ENCODE data around the gene PLA2R1. TPM values are rescaled to one million over a fixed set of nuclear protein-coding genes. Genes with fewer than 3 reads are reported as not detected.

PLA2R1 gene
- total and polyA plus RNA-seq, 2 donors (not counting 1 experiment from before 2014, with no cell fraction given) = 8.0 to 8.3 TPM

GRCh38 chr2:159995038-159995437 is 67.4 kb downstream of the PLA2R1 start:
- no peaks in the 10 kb centered on the region for H3K79me2 ChIP-seq (ENCODE audit: control insufficient read depth, insufficient read depth, low read length)
- DNase-seq (ENCODE audit: low read depth in 2 of 2) = no peak
- H3K9me3 ChIP-seq (ENCODE audit: control insufficient read depth, insufficient read depth, low read depth, low read length) = no peaks in the 10 kb centered on the region
- TF ChIP-seq EZH2 (IDR thresholded peaks at IDR 0.05; ENCODE audit: low read length, missing control alignments) (no peak), CTCF (conservative IDR thresholded peaks at IDR 0.05 in 1 of 2, IDR thresholded peaks at IDR 0.05 in 1 of 2; ENCODE audit: low read depth in 1 of 2, low read length in 2 of 2) (no peak)
- H2AFZ ChIP-seq (ENCODE audit: low read length) = no peak overlapping the region
- no peaks in the 10 kb centered on the region for H3K27me3 ChIP-seq (ENCODE audit: control insufficient read depth, insufficient read depth, low read length)
- H4K20me1 ChIP-seq (ENCODE audit: control insufficient read depth, extremely low read depth, insufficient read depth, low read length) = no peaks in the 10 kb centered on the region
- no peak overlapping the region for H3K4me3 ChIP-seq (replicated peaks in 1 of 4; ENCODE audit: control extremely low read depth in 1 of 4, insufficient read depth in 1 of 4, low read depth in 3 of 4, low read length in 4 of 4)
- no peaks in the 10 kb centered on the region for H3K4me1 ChIP-seq (ENCODE audit: control insufficient read depth, extremely low read depth, insufficient read depth, low read length)
- H3K4me2 ChIP-seq (ENCODE audit: extremely low read depth, insufficient read depth, low read length) = no peak overlapping the region
- H3K27ac ChIP-seq (ENCODE audit: insufficient read depth, low read length) = no peak overlapping the region
- H3K9ac ChIP-seq (ENCODE audit: insufficient read depth, low read length) = no peak overlapping the region
- H3K36me3 ChIP-seq (ENCODE audit: control insufficient read depth, insufficient read depth, low read length) = no peaks in the 10 kb centered on the region

- Histone ChIP-seq H3K27ac (ENCODE audit: insufficient read depth, low read length) (no peak overlapping the region), H3K9me3 (ENCODE audit: control insufficient read depth, insufficient read depth, low read depth, low read length) (no peaks in the 10 kb centered on the region), H3K4me3 (replicated peaks in 1 of 4; ENCODE audit: control extremely low read depth in 1 of 4, insufficient read depth in 1 of 4, low read depth in 3 of 4, low read length in 4 of 4) (no peak overlapping the region), H3K4me2 (ENCODE audit: extremely low read depth, insufficient read depth, low read length) (no peak overlapping the region), H4K20me1 (ENCODE audit: control insufficient read depth, extremely low read depth, insufficient read depth, low read length) (no peaks in the 10 kb centered on the region), H3K36me3 (ENCODE audit: control insufficient read depth, insufficient read depth, low read length) (no peaks in the 10 kb centered on the region), H3K27me3 (ENCODE audit: control insufficient read depth, insufficient read depth, low read length) (no peaks in the 10 kb centered on the region), H3K4me1 (ENCODE audit: control insufficient read depth, extremely low read depth, insufficient read depth, low read length) (no peaks in the 10 kb centered on the region), H2AFZ (ENCODE audit: low read length) (no peak overlapping the region), H3K79me2 (ENCODE audit: control insufficient read depth, insufficient read depth, low read length) (no peaks in the 10 kb centered on the region), H3K9ac (ENCODE audit: insufficient read depth, low read length) (no peak overlapping the region)
- DNase-seq (ENCODE audit: low read depth in 2 of 2) = no peak
- TF ChIP-seq CTCF (conservative IDR thresholded peaks at IDR 0.05 in 1 of 2, IDR thresholded peaks at IDR 0.05 in 1 of 2; ENCODE audit: low read depth in 1 of 2, low read length in 2 of 2) (no peak), EZH2 (IDR thresholded peaks at IDR 0.05; ENCODE audit: low read length, missing control alignments) (no peak)
Measured at GRCh38 chr2:159989249-159989648, 73.2 kb downstream of the PLA2R1 start.

GRCh38 chr2:159988412-159988970 is 73.9 kb downstream of the PLA2R1 start:
- no peaks in the 10 kb centered on the region for H4K20me1 ChIP-seq (ENCODE audit: control insufficient read depth, extremely low read depth, insufficient read depth, low read length)
- no peak overlapping the region for H3K4me2 ChIP-seq (ENCODE audit: extremely low read depth, insufficient read depth, low read length)
- no peaks in the 10 kb centered on the region for H3K4me1 ChIP-seq (ENCODE audit: control insufficient read depth, extremely low read depth, insufficient read depth, low read length)
- H3K9me3 ChIP-seq (ENCODE audit: control insufficient read depth, insufficient read depth, low read depth, low read length) = no peaks in the 10 kb centered on the region
- H3K36me3 ChIP-seq (ENCODE audit: control insufficient read depth, insufficient read depth, low read length) = no peaks in the 10 kb centered on the region
- no peak overlapping the region for H3K9ac ChIP-seq (ENCODE audit: insufficient read depth, low read length)
- no peaks in the 10 kb centered on the region for H3K27me3 ChIP-seq (ENCODE audit: control insufficient read depth, insufficient read depth, low read length)
- DNase-seq (ENCODE audit: low read depth in 2 of 2) = no peak
- no peaks in the 10 kb centered on the region for H3K79me2 ChIP-seq (ENCODE audit: control insufficient read depth, insufficient read depth, low read length)
- no peak overlapping the region for H2AFZ ChIP-seq (ENCODE audit: low read length)
- no peak overlapping the region for H3K4me3 ChIP-seq (replicated peaks in 1 of 4; ENCODE audit: control extremely low read depth in 1 of 4, insufficient read depth in 1 of 4, low read depth in 3 of 4, low read length in 4 of 4)
- TF ChIP-seq CTCF (conservative IDR thresholded peaks at IDR 0.05 in 1 of 2, IDR thresholded peaks at IDR 0.05 in 1 of 2; ENCODE audit: low read depth in 1 of 2, low read length in 2 of 2) (no peak), EZH2 (IDR thresholded peaks at IDR 0.05; ENCODE audit: low read length, missing control alignments) (no peak)
- no peak overlapping the region for H3K27ac ChIP-seq (ENCODE audit: insufficient read depth, low read length)

All from fibroblast of lung (primary cell).